ENCODE results near the gene GALNS. TPM values are rescaled to one million over a fixed set of nuclear protein-coding genes. Genes with fewer than 3 reads are reported as not detected.

The GALNS gene
- total and polyA plus RNA-seq, 2 of the 13 experiments (the other 11 are each of a cell fraction or from before 2014, with no cell fraction given): 9.2 to 9.8 TPM

DNA sequence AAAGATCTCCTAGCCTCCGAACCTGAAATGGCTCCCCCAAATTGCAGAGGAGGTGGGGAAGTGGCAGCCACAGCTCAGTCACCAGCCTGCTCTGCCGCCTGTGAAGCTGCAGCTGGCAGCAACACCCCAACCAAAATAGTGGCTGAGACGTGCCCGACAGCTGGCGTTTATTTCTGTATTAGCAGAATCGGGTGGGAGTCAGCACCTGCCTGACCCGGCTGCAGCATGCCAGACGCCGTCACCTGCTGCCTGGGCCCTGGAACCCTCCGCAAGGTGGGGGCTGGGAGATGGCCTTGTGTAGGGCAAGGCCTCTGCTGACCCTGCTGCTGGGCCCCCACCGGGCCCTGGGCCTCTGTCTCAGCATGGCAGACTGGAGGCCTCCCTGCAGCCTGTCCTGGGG, 27.2 kb upstream of the GALNS start:
- FAIRE-seq (no peak), ATAC-seq (no peak)

GRCh38 chr16:88883117-88883895, 26.6 kb upstream of the GALNS start:
- no peaks in the 10 kb centered on the region for H3K79me2 ChIP-seq (ENCODE audit: insufficient read depth, low read length)
- 61% methylated on average over 23 of the region's 49 CpGs for WGBS (ENCODE audit: low lambda C conversion rate)
- ATAC-seq: no peak
- no peak overlapping the region for H3K9ac ChIP-seq (ENCODE audit: insufficient read depth, low read depth, low read length)
- H3K36me3 ChIP-seq (replicated peaks in 1 of 2; ENCODE audit: control insufficient read depth in 1 of 2, insufficient read depth in 2 of 2, low read length in 2 of 2): no peaks in the 10 kb centered on the region
- ChIA-PET CTCF (ENCODE audit: low intra/inter-chr PET ratio, low total read pairs) (no interaction called here), POLR2A (no interaction called here)
- H3K4me2 ChIP-seq (ENCODE audit: low read depth, low read length): no peak overlapping the region
- peaks cover 24% of the 10 kb centered on the region for H3K4me1 ChIP-seq (ENCODE audit: insufficient read depth, low read length)
- no peak for DNase-seq (ENCODE audit: low spot score)
- H2AFZ ChIP-seq (ENCODE audit: low read length): no peak overlapping the region
- H3K4me3 ChIP-seq (replicated peaks in 1 of 3; ENCODE audit: insufficient read depth in 1 of 3, low read depth in 2 of 3, low read length in 3 of 3): no peak overlapping the region
- H3K9me3 ChIP-seq (ENCODE audit: low read length): no peaks in the 10 kb centered on the region
- BruUV-seq (replicated peaks): no TSS peak
- in situ Hi-C loops (cut with HindIII; ENCODE audit: extremely low pct_ligation_motif_present, low pct_unique_long_range_greater_than_20kb): no loop called here
- intact Hi-C loops (cut with micrococcal nuclease; ENCODE audit: unreplicated experiment): no loop called here
- H4K20me1 ChIP-seq (ENCODE audit: insufficient read depth, low read length): peaks cover 14% of the 10 kb centered on the region; the same call in 1 of the 2 replicates
- H3K27ac ChIP-seq (ENCODE audit: extremely low read length, insufficient read depth, low read length): no peak overlapping the region
- H3K27me3 ChIP-seq (ENCODE audit: control insufficient read depth in 1 of 2, insufficient read depth in 2 of 2, low read length in 2 of 2): peaks cover 36 to 97% of the 10 kb centered on the region in 2 experiments
- no peak for FAIRE-seq
- TF ChIP-seq EZH2 (conservative IDR thresholded peaks at IDR 0.05; ENCODE audit: low read depth, low read length) (0 out of 2 replicates have a peak, but pooled peaks have one; percentile 52), XRCC5 (optimal IDR thresholded peaks at IDR 0.05; ENCODE audit: low read length) (peak; percentile 2), ZBTB33 (CRISPR knock-in tag; IDR thresholded peaks at IDR 0.05) (0 out of 2 replicates have a peak, but pooled peaks have one; percentile 48), GMEB2 (CRISPR knock-in tag; IDR thresholded peaks at IDR 0.05; ENCODE audit: low read depth) (no peak)
- TF ChIP-seq, protein P1, sequence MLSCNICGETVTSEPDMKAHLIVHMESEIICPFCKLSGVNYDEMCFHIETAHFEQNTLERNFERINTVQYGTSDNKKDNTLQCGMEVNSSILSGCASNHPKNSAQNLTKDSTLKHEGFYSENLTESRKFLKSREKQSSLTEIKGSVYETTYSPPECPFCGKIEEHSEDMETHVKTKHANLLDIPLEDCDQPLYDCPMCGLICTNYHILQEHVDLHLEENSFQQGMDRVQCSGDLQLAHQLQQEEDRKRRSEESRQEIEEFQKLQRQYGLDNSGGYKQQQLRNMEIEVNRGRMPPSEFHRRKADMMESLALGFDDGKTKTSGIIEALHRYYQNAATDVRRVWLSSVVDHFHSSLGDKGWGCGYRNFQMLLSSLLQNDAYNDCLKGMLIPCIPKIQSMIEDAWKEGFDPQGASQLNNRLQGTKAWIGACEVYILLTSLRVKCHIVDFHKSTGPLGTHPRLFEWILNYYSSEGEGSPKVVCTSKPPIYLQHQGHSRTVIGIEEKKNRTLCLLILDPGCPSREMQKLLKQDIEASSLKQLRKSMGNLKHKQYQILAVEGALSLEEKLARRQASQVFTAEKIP (CRISPR knock-in tag; IDR thresholded peaks at IDR 0.05; ENCODE audit: borderline replicate concordance): no peak

More for the DNA sequence above, 27.2 kb upstream of the GALNS start:
- Histone ChIP-seq H3K4me2 (ENCODE audit: low read depth, low read length) (no peak overlapping the region), H3K4me1 (ENCODE audit: insufficient read depth, low read length) (peaks cover 24% of the 10 kb centered on the region), H3K9me3 (ENCODE audit: low read length) (no peaks in the 10 kb centered on the region), H3K36me3 (replicated peaks in 1 of 2; ENCODE audit: control insufficient read depth in 1 of 2, insufficient read depth in 2 of 2, low read length in 2 of 2) (no peaks in the 10 kb centered on the region), H3K27me3 (ENCODE audit: control insufficient read depth in 1 of 2, insufficient read depth in 2 of 2, low read length in 2 of 2) (peaks cover 36 to 97% of the 10 kb centered on the region in 2 experiments), H4K20me1 (ENCODE audit: insufficient read depth, low read length) (peaks cover 14% of the 10 kb centered on the region; the same call in 1 of the 2 replicates), H3K27ac (ENCODE audit: extremely low read length, insufficient read depth, low read length) (no peak overlapping the region), H3K4me3 (replicated peaks in 1 of 3; ENCODE audit: insufficient read depth in 1 of 3, low read depth in 2 of 3, low read length in 3 of 3) (no peak overlapping the region), H3K9ac (ENCODE audit: insufficient read depth, low read depth, low read length) (no peak overlapping the region), H2AFZ (ENCODE audit: low read length) (no peak overlapping the region), H3K79me2 (ENCODE audit: insufficient read depth, low read length) (no peaks in the 10 kb centered on the region)
- 13% methylated on average over 10 of the region's 11 CpGs for WGBS (ENCODE audit: low lambda C conversion rate)
- in situ Hi-C loops (cut with HindIII; ENCODE audit: extremely low pct_ligation_motif_present, low pct_unique_long_range_greater_than_20kb) (no loop called here), intact Hi-C loops (cut with micrococcal nuclease; ENCODE audit: unreplicated experiment) (no loop called here)
- BruUV-seq (replicated peaks): no TSS peak
- no peak for DNase-seq (ENCODE audit: low spot score)
- TF ChIP-seq ZNF737 (CRISPR knock-in tag; IDR thresholded peaks at IDR 0.05; ENCODE audit: borderline replicate concordance) (no peak), KDM2A (CRISPR knock-in tag; IDR thresholded peaks at IDR 0.05; ENCODE audit: borderline replicate concordance, low read depth) (no peak)
- TF ChIP-seq, protein P2, sequence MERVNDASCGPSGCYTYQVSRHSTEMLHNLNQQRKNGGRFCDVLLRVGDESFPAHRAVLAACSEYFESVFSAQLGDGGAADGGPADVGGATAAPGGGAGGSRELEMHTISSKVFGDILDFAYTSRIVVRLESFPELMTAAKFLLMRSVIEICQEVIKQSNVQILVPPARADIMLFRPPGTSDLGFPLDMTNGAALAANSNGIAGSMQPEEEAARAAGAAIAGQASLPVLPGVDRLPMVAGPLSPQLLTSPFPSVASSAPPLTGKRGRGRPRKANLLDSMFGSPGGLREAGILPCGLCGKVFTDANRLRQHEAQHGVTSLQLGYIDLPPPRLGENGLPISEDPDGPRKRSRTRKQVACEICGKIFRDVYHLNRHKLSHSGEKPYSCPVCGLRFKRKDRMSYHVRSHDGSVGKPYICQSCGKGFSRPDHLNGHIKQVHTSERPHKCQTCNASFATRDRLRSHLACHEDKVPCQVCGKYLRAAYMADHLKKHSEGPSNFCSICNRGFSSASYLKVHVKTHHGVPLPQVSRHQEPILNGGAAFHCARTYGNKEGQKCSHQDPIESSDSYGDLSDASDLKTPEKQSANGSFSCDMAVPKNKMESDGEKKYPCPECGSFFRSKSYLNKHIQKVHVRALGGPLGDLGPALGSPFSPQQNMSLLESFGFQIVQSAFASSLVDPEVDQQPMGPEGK (CRISPR knock-in tag; IDR thresholded peaks at IDR 0.05): peak; percentile 27; the same call in 1 of the 2 replicates
- ChIA-PET POLR2A (no interaction called here), CTCF (ENCODE audit: low intra/inter-chr PET ratio, low total read pairs) (no interaction called here)
